Measurements from ENCODE around the gene NOP53.

DNA sequence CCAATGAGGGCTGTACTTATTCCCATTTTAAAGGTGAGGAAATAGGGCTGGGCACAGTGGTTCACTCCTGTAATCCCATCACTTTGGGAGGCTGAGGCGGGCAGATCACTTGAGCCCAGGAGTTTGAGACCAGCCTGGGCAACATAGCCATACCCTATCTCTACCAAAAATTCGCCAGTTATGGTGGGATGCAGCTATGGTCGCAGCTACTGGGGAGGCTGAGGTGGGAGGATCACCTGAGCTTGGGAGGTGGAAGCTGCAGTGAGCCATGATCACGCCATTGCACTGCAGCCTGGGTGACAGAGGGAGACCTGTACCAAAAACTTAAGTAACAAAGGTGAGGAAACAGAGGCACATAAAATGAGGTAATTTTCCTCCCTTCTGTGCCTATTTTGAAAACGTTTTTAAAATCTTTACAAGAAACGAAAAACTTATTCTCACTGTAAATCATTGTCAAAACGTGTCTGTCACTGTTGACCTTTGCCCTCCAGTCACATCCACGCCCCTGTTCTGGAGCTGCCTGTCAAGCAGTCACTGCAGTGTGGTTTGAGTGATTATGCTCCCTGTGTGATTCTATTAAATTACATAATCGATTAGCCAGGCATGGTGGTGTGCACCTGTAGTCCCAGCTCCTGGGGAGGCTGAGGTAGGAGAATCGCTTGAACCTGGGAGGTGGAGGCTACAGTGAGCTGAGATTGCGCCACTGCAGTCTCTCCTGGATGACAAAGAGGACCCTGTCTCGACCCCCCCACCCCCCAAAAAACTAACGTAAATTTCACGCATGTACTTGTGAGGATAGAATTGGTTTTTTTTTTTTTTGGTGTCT lies 12.5 kb downstream of the NOP53 start:
- TF ChIP-seq, protein P1, sequence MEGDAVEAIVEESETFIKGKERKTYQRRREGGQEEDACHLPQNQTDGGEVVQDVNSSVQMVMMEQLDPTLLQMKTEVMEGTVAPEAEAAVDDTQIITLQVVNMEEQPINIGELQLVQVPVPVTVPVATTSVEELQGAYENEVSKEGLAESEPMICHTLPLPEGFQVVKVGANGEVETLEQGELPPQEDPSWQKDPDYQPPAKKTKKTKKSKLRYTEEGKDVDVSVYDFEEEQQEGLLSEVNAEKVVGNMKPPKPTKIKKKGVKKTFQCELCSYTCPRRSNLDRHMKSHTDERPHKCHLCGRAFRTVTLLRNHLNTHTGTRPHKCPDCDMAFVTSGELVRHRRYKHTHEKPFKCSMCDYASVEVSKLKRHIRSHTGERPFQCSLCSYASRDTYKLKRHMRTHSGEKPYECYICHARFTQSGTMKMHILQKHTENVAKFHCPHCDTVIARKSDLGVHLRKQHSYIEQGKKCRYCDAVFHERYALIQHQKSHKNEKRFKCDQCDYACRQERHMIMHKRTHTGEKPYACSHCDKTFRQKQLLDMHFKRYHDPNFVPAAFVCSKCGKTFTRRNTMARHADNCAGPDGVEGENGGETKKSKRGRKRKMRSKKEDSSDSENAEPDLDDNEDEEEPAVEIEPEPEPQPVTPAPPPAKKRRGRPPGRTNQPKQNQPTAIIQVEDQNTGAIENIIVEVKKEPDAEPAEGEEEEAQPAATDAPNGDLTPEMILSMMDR (IDR thresholded peaks at IDR 0.05 in 4 of 5, conservative IDR thresholded peaks at IDR 0.05 in 1 of 5), result no peak
- TF ChIP-seq POLR2A (IDR thresholded peaks at IDR 0.05), result no peak
